Gastrocnemius medialis (tissue), 4 donors: ENCODE measurements around the gene LRCH1.

Source experiments
- CTCF ChIP-seq, 5 experiments: fragments of 450-650 bp in 3 of 5; fragments of 200-600 bp in 2 of 5; sonication (generic) in 2 of 5; IDR thresholded peaks in 4 of 5; conservative IDR thresholded peaks in 1 of 5; 1 replicate in 4 of 5; 2 replicates in 1 of 5; pipeline ENCODE4 v1.5.1; 2016 to 2019; ENCODE audit warnings: antibody characterized with exemption in 5 of 5, mild to moderate bottlenecking in 3 of 5, moderate library complexity in 3 of 5
- POLR2A ChIP-seq, 2 donors: fragments of 450-650 bp; IDR thresholded peaks; one replicate each; pipeline ENCODE4 v1.6.1; 2017; ENCODE audit warnings: antibody characterized with exemption in 2 of 2, mild to moderate bottlenecking in 2 of 2, moderate library complexity in 2 of 2

DNA sequence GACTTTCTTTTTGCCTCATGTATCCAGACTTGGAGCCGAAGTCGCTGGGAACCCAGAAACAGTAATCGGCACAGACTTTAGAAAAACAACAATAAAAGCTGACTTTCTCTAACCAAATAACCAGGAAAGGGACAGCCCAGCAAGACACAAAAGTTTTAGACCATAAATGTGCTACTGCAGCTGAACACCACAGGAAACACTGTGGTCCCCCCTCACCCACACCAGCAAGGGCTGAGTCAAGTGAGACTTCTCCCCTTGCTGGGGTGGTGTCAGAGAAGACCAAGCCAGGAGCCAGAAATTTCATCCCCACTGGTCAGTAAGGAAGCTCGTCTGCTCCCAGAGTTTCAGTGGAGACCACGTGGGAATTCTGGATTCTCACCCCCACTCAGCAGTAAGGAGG lies 173.4 kb downstream of the LRCH1 start:
- TF ChIP-seq CTCF (IDR thresholded peaks at IDR 0.05 in 4 of 5, conservative IDR thresholded peaks at IDR 0.05 in 1 of 5) (no peak), POLR2A (IDR thresholded peaks at IDR 0.05) (no peak)
